Coronary artery (tissue), 2 donors: Measurements from ENCODE around the gene PLA2G3.

Experiments used
- DNase-seq: peaks from one replicate; pipeline ENCODE4 v3.0.0-alpha.2; 2017; ENCODE audit warnings: low spot score
- H3K27ac ChIP-seq, 2 donors: fragments of 200-600 bp; sonication (generic); one replicate each; pipeline ENCODE4 v1.5.1; 2016 to 2019
- H3K4me3 ChIP-seq: fragments of 200-600 bp; sonication (generic); 2 replicates; pipeline ENCODE4 v1.5.1; 2016; ENCODE audit warnings: mild to moderate bottlenecking, moderate library complexity
- TF ChIP-seq, protein P1 (sequence below): fragments of 200-600 bp; sonication (generic); IDR thresholded peaks from one replicate; pipeline ENCODE4 v1.5.1; 2019; ENCODE audit warnings: antibody characterized with exemption

PLA2G3 gene

DNA sequence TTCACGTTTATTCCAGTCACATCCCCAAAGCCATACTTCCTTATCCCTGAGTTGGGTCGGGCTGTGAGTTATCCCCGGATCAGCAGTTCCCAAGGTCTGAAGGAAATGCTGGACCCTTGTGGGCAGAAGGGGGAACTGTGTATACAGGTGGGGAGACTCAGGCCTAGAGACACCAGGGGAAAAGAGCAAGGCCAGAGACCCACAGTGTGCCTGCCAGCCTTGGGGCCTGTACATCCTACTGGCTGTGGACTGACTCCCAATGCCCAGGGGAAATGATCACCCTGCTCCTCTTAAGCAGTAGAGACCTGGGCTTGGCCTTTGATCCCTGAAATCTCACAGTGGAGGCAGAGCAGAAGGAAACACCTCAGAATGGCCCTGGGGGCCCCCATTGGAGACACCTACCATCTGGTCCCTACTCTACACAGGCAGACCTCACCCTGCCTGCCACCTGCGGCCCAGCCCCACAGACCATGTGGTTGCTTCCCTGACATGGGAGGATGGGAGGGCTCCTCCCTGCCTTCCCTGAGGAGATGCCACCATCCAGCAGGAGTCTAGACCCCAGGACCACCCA lies 34.2 kb downstream of the PLA2G3 start:
- H3K27ac ChIP-seq: peak overlapping the region; percentile 98 to 99
- DNase-seq: peak; percentile 76
- TF ChIP-seq, protein P1, sequence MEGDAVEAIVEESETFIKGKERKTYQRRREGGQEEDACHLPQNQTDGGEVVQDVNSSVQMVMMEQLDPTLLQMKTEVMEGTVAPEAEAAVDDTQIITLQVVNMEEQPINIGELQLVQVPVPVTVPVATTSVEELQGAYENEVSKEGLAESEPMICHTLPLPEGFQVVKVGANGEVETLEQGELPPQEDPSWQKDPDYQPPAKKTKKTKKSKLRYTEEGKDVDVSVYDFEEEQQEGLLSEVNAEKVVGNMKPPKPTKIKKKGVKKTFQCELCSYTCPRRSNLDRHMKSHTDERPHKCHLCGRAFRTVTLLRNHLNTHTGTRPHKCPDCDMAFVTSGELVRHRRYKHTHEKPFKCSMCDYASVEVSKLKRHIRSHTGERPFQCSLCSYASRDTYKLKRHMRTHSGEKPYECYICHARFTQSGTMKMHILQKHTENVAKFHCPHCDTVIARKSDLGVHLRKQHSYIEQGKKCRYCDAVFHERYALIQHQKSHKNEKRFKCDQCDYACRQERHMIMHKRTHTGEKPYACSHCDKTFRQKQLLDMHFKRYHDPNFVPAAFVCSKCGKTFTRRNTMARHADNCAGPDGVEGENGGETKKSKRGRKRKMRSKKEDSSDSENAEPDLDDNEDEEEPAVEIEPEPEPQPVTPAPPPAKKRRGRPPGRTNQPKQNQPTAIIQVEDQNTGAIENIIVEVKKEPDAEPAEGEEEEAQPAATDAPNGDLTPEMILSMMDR: no peak
- H3K4me3 ChIP-seq: peak overlapping the region; percentile 97

DNA sequence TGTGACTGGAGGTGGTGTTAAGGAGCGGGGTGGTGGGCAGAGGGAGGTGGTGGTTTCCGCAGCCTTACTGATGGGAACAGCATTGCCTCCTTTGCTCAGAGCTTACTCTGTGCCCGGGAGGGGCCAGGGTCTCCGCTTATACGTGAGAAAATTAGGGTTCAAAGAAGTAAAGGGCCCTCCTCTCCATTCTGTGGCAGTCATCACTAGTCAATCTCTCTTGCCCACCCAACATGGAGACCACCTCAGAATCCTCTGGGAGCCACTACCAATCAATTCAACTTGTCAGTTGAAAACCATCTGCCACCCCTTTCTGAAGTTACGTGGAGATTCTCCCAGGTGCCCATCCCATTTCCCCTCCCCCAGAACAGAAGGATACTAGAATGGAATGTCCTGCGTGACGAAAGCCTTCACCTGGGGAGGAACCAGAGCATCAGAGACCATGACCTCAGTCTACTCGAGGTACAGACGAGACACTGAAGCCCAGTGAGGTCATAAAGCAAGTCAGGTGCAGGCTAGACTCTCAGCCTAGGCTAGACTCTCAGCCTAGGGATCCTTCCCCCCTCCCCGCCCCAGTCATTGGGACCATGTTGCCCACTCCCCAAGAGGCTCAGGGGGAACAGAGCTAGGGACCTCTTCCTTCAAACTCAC lies 34.9 kb downstream of the PLA2G3 start:
- Histone ChIP-seq H3K4me3 (peak overlapping the region; percentile 97), H3K27ac (peak overlapping the region; percentile 98 to 99)
- TF ChIP-seq, protein P1: no peak
- peak; percentile 73 for DNase-seq

DNA sequence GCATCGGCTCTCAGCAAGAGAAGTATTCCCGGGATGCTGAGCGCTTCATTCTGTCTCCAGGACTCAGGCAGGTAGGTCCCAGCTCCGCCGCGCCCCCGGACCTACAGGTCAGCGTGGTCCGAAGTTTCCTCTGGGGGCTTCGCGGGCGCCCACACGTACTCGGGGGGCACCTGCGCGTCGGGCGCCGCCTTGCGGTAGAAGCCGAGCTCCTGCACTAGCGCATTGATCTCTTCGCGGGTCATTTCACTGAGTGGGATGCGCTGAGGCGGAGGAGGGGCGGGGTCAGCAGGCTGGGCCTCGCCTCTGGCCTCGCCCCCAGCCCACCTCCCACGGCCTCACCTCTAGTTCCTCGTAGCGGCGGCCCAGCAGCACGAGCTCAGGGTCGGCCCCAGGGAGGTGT lies 35.4 kb downstream of the PLA2G3 start:
- DNase-seq: no peak
- Histone ChIP-seq H3K27ac (peak overlapping the region; percentile 98 to 99), H3K4me3 (peak overlapping the region; percentile 97)
- TF ChIP-seq, protein P1: peak; percentile 12

DNA sequence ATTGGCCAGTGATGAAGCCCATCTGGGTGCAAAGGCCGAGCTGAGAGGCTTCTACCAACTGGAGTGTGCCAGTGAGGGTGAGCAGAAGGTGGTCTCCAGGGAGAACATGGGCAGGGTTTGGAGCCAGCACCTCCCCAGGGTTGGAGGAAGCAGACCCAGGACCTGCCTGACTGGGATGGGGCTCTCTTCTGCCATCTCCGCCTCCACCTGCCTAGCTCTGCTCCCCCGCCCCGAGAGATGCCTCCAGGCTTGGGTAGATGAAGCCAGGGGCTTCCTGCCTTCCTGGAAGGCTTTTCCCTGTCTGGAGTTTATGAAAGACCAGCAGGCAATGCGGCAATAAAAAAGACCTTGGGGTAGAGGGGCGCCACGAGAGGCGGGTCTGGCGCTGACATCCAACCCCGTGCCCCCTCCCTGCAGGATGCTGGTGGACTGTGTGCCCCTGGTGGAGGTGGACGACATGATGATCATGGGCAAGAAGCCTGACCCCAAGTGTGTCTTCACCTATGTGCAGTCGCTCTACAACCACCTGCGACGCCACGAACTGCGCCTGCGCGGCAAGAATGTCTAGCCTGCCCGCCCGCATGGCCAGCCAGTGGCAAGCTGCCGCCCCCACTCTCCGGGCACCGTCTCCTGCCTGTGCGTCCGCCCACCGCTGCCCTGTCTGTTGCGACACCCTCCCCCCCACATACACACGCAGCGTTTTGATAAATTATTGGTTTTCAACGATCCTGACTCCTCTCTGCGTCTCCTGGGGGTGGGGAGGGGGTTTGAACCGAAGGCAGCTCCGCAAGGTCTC lies 36.2 kb downstream of the PLA2G3 start:
- TF ChIP-seq, protein P1: no peak
- no peak for DNase-seq
- H3K4me3 ChIP-seq: peak overlapping the region; percentile 97
- H3K27ac ChIP-seq: peak overlapping the region; percentile 98 to 99

DNA sequence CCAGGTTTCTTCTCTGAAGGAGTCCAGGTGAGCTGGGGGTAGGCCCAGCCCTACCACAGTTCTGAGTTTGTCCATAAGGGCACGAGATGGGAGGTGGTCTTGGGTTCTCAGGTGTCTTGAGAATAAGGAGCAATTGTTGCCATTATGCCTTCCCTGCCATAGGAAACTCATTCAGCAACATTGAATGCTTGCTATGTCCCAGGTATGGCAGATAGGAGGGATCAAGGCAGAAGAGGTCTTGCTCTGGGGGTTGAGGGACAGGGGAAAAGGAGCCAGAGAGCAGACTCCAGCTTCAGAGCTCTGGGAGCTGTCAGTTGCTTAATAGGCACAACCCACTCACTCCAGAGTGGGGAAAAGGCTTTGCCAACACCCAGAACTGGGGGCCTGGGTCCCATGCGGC lies 37.2 kb downstream of the PLA2G3 start:
- TF ChIP-seq, protein P1: no peak
- Histone ChIP-seq H3K27ac (peak overlapping the region; percentile 98 to 99), H3K4me3 (no peak overlapping the region)
- DNase-seq: no peak

DNA sequence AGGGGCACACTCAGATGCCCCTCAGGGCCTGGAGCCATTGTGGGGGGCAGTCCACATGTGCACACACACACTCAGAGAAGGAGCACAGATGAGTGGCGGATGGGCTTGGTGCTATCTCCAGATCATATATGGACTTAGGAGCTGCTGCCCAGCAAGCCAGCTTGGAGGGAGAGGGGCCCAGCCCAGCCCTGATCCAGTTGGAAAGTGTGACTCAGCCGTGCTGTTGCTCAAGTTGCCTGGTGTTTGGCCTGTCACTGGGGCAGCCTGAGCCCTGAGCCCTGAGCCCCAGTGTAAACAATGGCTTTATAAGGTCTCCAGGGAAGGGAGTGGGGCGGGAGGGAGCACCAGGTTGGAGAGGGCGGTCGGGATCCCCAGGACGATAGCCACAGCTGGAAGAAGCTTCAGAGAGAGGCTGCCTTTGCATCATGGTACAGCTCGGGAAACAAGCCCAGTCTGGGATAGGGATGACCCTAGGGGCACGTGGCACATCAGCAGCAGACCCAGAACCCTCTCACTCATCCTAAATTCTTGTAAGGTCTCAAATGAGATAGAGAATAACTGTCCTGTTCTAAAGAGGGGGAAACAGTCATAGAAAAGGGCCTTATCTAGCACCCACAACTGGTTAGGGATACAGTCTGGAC lies 37.7 kb downstream of the PLA2G3 start:
- peak overlapping the region; percentile 12 for H3K4me3 ChIP-seq
- DNase-seq: peak; percentile 98
- H3K27ac ChIP-seq: peak overlapping the region; percentile 98 to 99
- TF ChIP-seq, protein P1: no peak
